Loucy (cell line): ENCODE measurements around the gene CDKL4.
"Not testable (repeated sequence)": the region's sequence is repeated elsewhere in the genome, so short reads cannot be mapped to it uniquely, and the experiment has no call there.

ENCODE experiments used
- H2AFZ ChIP-seq: fragments of 200-600 bp; sonication (generic); 2 replicates; pipeline ENCODE4 v1.6.0; 2016; ENCODE audit warnings: antibody characterized with exemption, mild to moderate bottlenecking, low read length, moderate library complexity
- H3F3A ChIP-seq: fragments of 200-600 bp; 2 replicates; pipeline ENCODE4 v1.6.0; 2016; ENCODE audit warnings: antibody characterized with exemption, low read depth, mild to moderate bottlenecking
- H3K27me3 ChIP-seq: fragments of 200-600 bp; sonication (generic); 2 replicates; pipeline ENCODE4 v1.6.1; 2014; ENCODE audit warnings: low read length, mild to moderate bottlenecking; ENCODE audit not compliant: insufficient read depth, poor library complexity, severe bottlenecking
- H3K36me3 ChIP-seq: fragments of 200-600 bp; sonication (generic); 2 replicates; pipeline ENCODE4 v1.6.1; 2016; ENCODE audit warnings: low read length; ENCODE audit not compliant: insufficient read depth
- H3K4me1 ChIP-seq: fragments of 200-600 bp; sonication (generic); 2 replicates; pipeline ENCODE4 v1.5.1; 2014; ENCODE audit warnings: low read length, mild to moderate bottlenecking; ENCODE audit not compliant: insufficient read depth, poor library complexity, severe bottlenecking
- H3K4me2 ChIP-seq: fragments of 200-600 bp; sonication (generic); 2 replicates; pipeline ENCODE4 v1.6.0; 2014; ENCODE audit warnings: antibody characterized with exemption, low read length, low read depth, mild to moderate bottlenecking; ENCODE audit not compliant: poor library complexity, severe bottlenecking
- H3K4me3 ChIP-seq: fragments of 200-600 bp; sonication (generic); 2 replicates; pipeline ENCODE4 v1.5.1; 2014; ENCODE audit warnings: low read length, mild to moderate bottlenecking, mixed read lengths; ENCODE audit not compliant: poor library complexity, severe bottlenecking
- H3K79me2 ChIP-seq: fragments of 200-600 bp; sonication (generic); 2 replicates; pipeline ENCODE4 v1.6.1; 2014; ENCODE audit warnings: low read length; ENCODE audit not compliant: insufficient read depth
- H3K9ac ChIP-seq: fragments of 200-600 bp; sonication (generic); 2 replicates; pipeline ENCODE4 v1.6.0; 2014; ENCODE audit warnings: mild to moderate bottlenecking, low read depth, low read length, moderate library complexity; ENCODE audit not compliant: poor library complexity, severe bottlenecking
- H3K9me2 ChIP-seq: fragments of 200-600 bp; sonication (generic); replicated peaks from 2 replicates; pipeline ENCODE4 v1.6.1; 2016; ENCODE audit warnings: low read depth, low read length, mixed read lengths
- H3K9me3 ChIP-seq: fragments of 200-600 bp; sonication (generic); 2 replicates; pipeline ENCODE4 v1.6.1; 2014; ENCODE audit warnings: mild to moderate bottlenecking, antibody characterized with exemption, low read length, low read depth; ENCODE audit not compliant: insufficient read depth
- H4K20me1 ChIP-seq: fragments of 200-600 bp; sonication (generic); 2 replicates; pipeline ENCODE4 v1.6.0; 2014; ENCODE audit warnings: antibody characterized with exemption, low read length, mild to moderate bottlenecking; ENCODE audit not compliant: insufficient read depth, poor library complexity, severe bottlenecking
- EZH2phosphoT487 ChIP-seq: fragments of 200-600 bp; IDR thresholded peaks from 2 replicates; pipeline ENCODE4 v1.6.1; 2018; ENCODE audit warnings: antibody characterized with exemption, mild to moderate bottlenecking, moderate library complexity, borderline replicate concordance
- TF ChIP-seq, protein P1 (sequence below): fragments of 200-600 bp; sonication (generic); conservative IDR thresholded peaks from 2 replicates; pipeline ENCODE4 v1.5.1; 2014; ENCODE audit warnings: mild to moderate bottlenecking, antibody characterized with exemption, low read length

Gene CDKL4

DNA sequence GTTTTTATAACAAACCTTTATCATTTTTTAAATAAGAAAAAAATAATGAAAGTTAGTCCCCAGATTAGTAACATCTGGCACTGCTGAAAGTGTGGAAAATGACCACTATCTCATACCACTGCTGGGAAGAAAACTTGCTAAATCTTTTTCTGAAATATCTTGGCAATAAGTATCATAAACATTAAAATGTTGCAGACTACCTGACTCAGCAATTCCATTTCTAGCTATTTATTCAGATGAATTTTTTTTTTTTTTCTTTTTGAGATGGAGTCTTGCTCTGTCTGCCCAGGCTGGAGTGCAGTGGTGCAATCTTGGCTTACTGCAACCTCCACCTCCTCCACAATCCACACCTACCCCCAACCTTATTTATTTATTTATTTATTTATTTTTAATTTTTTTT, 87.7 kb downstream of the CDKL4 start:
- no peaks in the 10 kb centered on the region for H3K4me1 ChIP-seq
- H3K9ac ChIP-seq = no peak overlapping the region
- H3K27me3 ChIP-seq = no peaks in the 10 kb centered on the region
- TF ChIP-seq, protein P1, sequence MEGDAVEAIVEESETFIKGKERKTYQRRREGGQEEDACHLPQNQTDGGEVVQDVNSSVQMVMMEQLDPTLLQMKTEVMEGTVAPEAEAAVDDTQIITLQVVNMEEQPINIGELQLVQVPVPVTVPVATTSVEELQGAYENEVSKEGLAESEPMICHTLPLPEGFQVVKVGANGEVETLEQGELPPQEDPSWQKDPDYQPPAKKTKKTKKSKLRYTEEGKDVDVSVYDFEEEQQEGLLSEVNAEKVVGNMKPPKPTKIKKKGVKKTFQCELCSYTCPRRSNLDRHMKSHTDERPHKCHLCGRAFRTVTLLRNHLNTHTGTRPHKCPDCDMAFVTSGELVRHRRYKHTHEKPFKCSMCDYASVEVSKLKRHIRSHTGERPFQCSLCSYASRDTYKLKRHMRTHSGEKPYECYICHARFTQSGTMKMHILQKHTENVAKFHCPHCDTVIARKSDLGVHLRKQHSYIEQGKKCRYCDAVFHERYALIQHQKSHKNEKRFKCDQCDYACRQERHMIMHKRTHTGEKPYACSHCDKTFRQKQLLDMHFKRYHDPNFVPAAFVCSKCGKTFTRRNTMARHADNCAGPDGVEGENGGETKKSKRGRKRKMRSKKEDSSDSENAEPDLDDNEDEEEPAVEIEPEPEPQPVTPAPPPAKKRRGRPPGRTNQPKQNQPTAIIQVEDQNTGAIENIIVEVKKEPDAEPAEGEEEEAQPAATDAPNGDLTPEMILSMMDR = no peak
- TF ChIP-seq EZH2phosphoT487 = no peak
- H3K79me2 ChIP-seq = no peaks in the 10 kb centered on the region
- H3K9me3 ChIP-seq = no peaks in the 10 kb centered on the region
- no peaks in the 10 kb centered on the region for H3F3A ChIP-seq
- no peak overlapping the region for H3K4me3 ChIP-seq
- H3K9me2 ChIP-seq = no peaks in the 10 kb centered on the region
- H2AFZ ChIP-seq = no peak overlapping the region
- no peaks in the 10 kb centered on the region for H4K20me1 ChIP-seq
- H3K4me2 ChIP-seq = no peak overlapping the region
- no peaks in the 10 kb centered on the region for H3K36me3 ChIP-seq

DNA sequence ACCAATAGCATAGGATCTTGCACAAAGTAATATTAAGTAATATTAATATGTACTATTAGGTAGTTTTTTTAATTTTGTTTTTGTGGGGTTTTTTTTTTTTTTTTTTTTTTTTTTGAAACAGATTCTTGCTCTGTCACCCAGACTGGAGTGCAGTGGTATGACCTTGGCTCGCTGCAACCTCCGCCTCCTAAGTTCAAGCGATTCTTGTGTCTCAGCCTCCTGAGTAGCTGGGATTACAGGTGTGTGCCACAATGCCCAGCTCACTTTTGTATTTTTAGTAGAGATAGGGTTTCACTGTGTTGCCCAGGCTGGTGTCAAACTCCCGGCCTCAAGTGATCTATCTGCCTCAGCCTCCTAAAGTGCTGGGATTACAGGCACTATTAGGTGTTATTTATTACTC, 88.2 kb downstream of the CDKL4 start:
- H3K4me2 ChIP-seq, H4K20me1 ChIP-seq, H3K4me1 ChIP-seq, H3K9me2 ChIP-seq, H2AFZ ChIP-seq, H3K9me3 ChIP-seq, H3K79me2 ChIP-seq, H3K36me3 ChIP-seq, H3F3A ChIP-seq, H3K27me3 ChIP-seq, H3K4me3 ChIP-seq, H3K9ac ChIP-seq: not testable (repeated sequence)

DNA sequence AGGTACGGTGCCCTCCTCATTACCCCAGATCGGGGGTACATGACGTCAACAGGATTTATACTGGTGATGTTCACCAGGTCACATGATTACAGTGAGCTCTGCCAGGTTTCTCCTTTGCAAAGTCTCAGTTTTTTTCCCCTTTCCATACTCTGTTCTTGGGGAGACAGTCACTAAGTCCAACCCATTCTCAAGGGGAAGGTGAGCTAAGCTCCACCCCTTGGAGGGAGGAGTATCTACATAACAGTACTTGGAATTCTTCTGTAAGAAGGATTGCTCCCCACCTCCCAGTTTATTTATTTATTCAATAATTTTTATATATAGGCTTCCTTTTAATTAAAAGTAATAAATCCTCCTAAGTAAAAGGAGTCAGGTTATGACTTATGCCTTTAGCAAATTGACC, 88.8 kb downstream of the CDKL4 start:
- no peak overlapping the region for H3K4me3 ChIP-seq
- no peaks in the 10 kb centered on the region for H3K27me3 ChIP-seq
- TF ChIP-seq, protein P1 = no peak
- TF ChIP-seq EZH2phosphoT487 = no peak
- H2AFZ ChIP-seq = no peak overlapping the region
- no peaks in the 10 kb centered on the region for H3K36me3 ChIP-seq
- H3K9me3 ChIP-seq = no peaks in the 10 kb centered on the region
- no peaks in the 10 kb centered on the region for H3K4me1 ChIP-seq
- no peak overlapping the region for H3K9ac ChIP-seq
- no peak overlapping the region for H3K4me2 ChIP-seq
- H3F3A ChIP-seq = no peaks in the 10 kb centered on the region
- H3K9me2 ChIP-seq = no peaks in the 10 kb centered on the region
- H4K20me1 ChIP-seq = no peaks in the 10 kb centered on the region
- H3K79me2 ChIP-seq = no peaks in the 10 kb centered on the region

DNA sequence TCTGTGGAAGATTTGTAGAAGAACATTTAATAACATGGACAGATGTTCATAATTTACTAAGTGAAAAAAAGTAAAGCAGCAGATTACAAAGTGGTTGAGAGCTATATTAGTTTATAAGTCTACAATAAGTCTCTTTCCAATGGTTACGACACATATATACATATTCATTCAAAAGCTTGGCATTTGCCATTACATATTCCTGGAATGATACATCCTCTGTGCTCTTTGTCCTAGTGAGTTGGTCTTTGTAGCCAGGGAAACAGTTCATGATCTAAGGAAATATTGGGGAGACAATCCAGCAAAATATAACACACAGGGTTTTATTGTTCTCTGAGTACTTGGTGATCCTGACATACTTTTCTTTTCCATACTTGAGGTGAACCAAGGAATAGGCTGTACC, 90.5 kb downstream of the CDKL4 start:
- no peak overlapping the region for H3K9ac ChIP-seq
- no peak overlapping the region for H2AFZ ChIP-seq
- TF ChIP-seq EZH2phosphoT487 = no peak
- no peaks in the 10 kb centered on the region for H3F3A ChIP-seq
- H4K20me1 ChIP-seq = no peaks in the 10 kb centered on the region
- H3K4me2 ChIP-seq = no peak overlapping the region
- H3K4me1 ChIP-seq = no peaks in the 10 kb centered on the region
- no peaks in the 10 kb centered on the region for H3K79me2 ChIP-seq
- no peak overlapping the region for H3K4me3 ChIP-seq
- H3K27me3 ChIP-seq = no peaks in the 10 kb centered on the region
- H3K9me2 ChIP-seq = no peaks in the 10 kb centered on the region
- no peaks in the 10 kb centered on the region for H3K36me3 ChIP-seq
- H3K9me3 ChIP-seq = no peaks in the 10 kb centered on the region
